HepG2 (cell line): ENCODE data around the gene DND1. TPM values are rescaled to one million over a fixed set of nuclear protein-coding genes. Genes with fewer than 3 reads are reported as not detected.

Source experiments
- HDAC6 ChIP-seq: fragments of 200-600 bp; sonication (generic); IDR thresholded peaks from 2 replicates; pipeline ENCODE4 v1.7.0; 2017; ENCODE audit warnings: mild to moderate bottlenecking, antibody characterized with exemption, low read length, low read depth
- KDM4B ChIP-seq: sonication (generic); formaldehyde crosslinking; IDR thresholded peaks from 2 replicates; pipeline ENCODE4 v1.4.0; 2020; ENCODE audit warnings: missing genetic modification reagents
- KDM5A ChIP-seq: fragments of 200-600 bp; sonication (generic); IDR thresholded peaks from 2 replicates; pipeline ENCODE4 v1.7.0; 2018; ENCODE audit warnings: antibody characterized with exemption, mild to moderate bottlenecking, low read length, borderline replicate concordance
- PAXIP1 ChIP-seq: sonication (generic); formaldehyde crosslinking; conservative IDR thresholded peaks from 2 replicates; pipeline ENCODE4 v1.4.0; 2020; ENCODE audit warnings: mild to moderate bottlenecking, missing genetic modification reagents, moderate library complexity
- ZFP36 ChIP-seq: fragments of 150-350 bp; IDR thresholded peaks from 2 replicates; pipeline ENCODE4 v1.6.1; 2018; ENCODE audit warnings: borderline replicate concordance, low read length, low read depth; ENCODE audit not compliant: partially characterized antibody
- ZFP41 ChIP-seq: sonication (generic); formaldehyde crosslinking; IDR thresholded peaks from 2 replicates; pipeline ENCODE4 v1.4.0; 2020; ENCODE audit warnings: mild to moderate bottlenecking, missing genetic modification reagents, borderline replicate concordance
- ZNF232 ChIP-seq: sonication (generic); formaldehyde crosslinking; IDR thresholded peaks from 2 replicates; pipeline ENCODE4 v1.4.0; 2020; ENCODE audit warnings: missing genetic modification reagents, borderline replicate concordance
- ZNF558 ChIP-seq: sonication (generic); formaldehyde crosslinking; IDR thresholded peaks from 2 replicates; pipeline ENCODE4 v1.9.0; 2022; ENCODE audit warnings: mild to moderate bottlenecking, missing genetic modification reagents, borderline replicate concordance
- polyA plus RNA-seq, 8 experiments: library from polyadenylated mRNA; depleted of rRNA in 3 of 8; stranded (reverse) in 7 of 8; unstranded in 1 of 8; fragments of >200 nt; fragmentation: Illumina TruSeq in 4 of 8; extraction: Trizol in 4 of 8; gene quantifications; 2 replicates each; pipeline versions ENCODE4 v1.2.1 to v1.2.3, GENCODE V29; 2011 to 2016; ENCODE audit warnings: low read depth in 4 of 8, missing spikeins in 1 of 8, mixed read lengths in 1 of 8; ENCODE audit not compliant: insufficient read depth in 1 of 8
- total RNA-seq, 5 experiments: library from RNA; depleted of rRNA; stranded (reverse); fragments of >200 nt; fragmentation: Illumina TruSeq; extraction: Trizol; gene quantifications; 2 replicates each; pipeline ENCODE4 v1.2.3, GENCODE V29; 2016; ENCODE audit warnings: low read depth in 1 of 5
- TF ChIP-seq, protein P1 (sequence below): sonication (generic); formaldehyde crosslinking; IDR thresholded peaks from one replicate; pipeline ENCODE4 v1.5.1; 2020; ENCODE audit warnings: mild to moderate bottlenecking, missing genetic modification reagents; ENCODE audit errors: not compliant biosample characterization
- TF ChIP-seq, protein P2 (sequence below): sonication (generic); formaldehyde crosslinking; IDR thresholded peaks from 2 replicates; pipeline ENCODE4 v1.9.0; 2021; ENCODE audit warnings: missing genetic modification reagents, borderline replicate concordance
- TF ChIP-seq, protein P3 (sequence below): sonication (generic); formaldehyde crosslinking; IDR thresholded peaks from 2 replicates; pipeline ENCODE4 v1.5.0; 2020; ENCODE audit warnings: mild to moderate bottlenecking, missing genetic modification reagents
- TF ChIP-seq, protein P4 (sequence below): sonication (generic); formaldehyde crosslinking; IDR thresholded peaks from 2 replicates; pipeline ENCODE4 v1.5.0; 2020; ENCODE audit warnings: missing genetic modification reagents

Gene DND1
- total and polyA plus RNA-seq, 2 of the 13 experiments (the other 11 are each of a cell fraction or from before 2014, with no cell fraction given): 0.48 to 0.55 TPM

GRCh38 chr5:140633021-140633471 is 40.3 kb downstream of the DND1 start, which contains the start of gene CD14 (continued):
- TF ChIP-seq, protein P1, sequence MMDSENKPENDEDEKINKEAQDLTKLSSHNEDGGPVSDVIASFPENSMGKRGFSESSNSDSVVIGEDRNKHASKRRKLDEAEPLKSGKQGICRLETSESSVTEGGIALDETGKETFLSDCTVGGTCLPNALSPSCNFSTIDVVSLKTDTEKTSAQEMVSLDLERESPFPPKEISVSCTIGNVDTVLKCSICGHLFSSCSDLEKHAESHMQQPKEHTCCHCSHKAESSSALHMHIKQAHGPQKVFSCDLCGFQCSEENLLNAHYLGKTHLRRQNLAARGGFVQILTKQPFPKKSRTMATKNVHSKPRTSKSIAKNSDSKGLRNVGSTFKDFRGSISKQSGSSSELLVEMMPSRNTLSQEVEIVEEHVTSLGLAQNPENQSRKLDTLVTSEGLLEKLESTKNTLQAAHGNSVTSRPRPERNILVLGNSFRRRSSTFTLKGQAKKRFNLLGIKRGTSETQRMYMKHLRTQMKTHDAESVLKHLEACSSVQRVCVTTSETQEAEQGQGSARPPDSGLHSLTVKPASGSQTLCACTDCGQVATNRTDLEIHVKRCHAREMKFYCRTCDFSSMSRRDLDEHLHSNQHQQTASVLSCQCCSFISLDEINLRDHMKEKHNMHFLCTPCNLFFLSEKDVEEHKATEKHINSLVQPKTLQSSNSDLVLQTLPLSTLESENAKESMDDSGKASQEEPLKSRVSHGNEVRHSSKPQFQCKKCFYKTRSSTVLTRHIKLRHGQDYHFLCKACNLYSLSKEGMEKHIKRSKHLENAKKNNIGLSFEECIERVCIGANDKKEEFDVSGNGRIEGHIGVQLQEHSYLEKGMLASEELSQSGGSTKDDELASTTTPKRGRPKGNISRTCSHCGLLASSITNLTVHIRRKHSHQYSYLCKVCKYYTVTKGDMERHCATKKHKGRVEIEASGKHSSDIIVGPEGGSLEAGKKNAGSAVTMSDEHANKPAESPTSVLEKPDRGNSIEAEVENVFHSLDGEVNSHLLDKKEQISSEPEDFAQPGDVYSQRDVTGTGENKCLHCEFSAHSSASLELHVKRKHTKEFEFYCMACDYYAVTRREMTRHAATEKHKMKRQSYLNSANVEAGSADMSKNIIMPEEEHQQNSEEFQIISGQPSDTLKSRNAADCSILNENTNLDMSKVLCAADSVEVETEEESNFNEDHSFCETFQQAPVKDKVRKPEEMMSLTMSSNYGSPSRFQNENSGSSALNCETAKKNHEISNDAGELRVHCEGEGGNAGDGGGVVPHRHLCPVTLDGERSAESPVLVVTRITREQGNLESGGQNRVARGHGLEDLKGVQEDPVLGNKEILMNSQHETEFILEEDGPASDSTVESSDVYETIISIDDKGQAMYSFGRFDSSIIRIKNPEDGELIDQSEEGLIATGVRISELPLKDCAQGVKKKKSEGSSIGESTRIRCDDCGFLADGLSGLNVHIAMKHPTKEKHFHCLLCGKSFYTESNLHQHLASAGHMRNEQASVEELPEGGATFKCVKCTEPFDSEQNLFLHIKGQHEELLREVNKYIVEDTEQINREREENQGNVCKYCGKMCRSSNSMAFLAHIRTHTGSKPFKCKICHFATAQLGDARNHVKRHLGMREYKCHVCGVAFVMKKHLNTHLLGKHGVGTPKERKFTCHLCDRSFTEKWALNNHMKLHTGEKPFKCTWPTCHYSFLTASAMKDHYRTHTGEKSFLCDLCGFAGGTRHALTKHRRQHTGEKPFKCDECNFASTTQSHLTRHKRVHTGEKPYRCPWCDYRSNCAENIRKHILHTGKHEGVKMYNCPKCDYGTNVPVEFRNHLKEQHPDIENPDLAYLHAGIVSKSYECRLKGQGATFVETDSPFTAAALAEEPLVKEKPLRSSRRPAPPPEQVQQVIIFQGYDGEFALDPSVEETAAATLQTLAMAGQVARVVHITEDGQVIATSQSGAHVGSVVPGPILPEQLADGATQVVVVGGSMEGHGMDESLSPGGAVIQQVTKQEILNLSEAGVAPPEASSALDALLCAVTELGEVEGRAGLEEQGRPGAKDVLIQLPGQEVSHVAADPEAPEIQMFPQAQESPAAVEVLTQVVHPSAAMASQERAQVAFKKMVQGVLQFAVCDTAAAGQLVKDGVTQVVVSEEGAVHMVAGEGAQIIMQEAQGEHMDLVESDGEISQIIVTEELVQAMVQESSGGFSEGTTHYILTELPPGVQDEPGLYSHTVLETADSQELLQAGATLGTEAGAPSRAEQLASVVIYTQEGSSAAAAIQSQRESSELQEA (CRISPR knock-in tag): no peak
- no peak for TF ChIP-seq KDM5A
- TF ChIP-seq, protein P2, sequence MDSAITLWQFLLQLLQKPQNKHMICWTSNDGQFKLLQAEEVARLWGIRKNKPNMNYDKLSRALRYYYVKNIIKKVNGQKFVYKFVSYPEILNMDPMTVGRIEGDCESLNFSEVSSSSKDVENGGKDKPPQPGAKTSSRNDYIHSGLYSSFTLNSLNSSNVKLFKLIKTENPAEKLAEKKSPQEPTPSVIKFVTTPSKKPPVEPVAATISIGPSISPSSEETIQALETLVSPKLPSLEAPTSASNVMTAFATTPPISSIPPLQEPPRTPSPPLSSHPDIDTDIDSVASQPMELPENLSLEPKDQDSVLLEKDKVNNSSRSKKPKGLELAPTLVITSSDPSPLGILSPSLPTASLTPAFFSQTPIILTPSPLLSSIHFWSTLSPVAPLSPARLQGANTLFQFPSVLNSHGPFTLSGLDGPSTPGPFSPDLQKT (CRISPR knock-in tag): no peak
- TF ChIP-seq ZFP41: no peak
- no peak for TF ChIP-seq ZFP36
- TF ChIP-seq, protein P3, sequence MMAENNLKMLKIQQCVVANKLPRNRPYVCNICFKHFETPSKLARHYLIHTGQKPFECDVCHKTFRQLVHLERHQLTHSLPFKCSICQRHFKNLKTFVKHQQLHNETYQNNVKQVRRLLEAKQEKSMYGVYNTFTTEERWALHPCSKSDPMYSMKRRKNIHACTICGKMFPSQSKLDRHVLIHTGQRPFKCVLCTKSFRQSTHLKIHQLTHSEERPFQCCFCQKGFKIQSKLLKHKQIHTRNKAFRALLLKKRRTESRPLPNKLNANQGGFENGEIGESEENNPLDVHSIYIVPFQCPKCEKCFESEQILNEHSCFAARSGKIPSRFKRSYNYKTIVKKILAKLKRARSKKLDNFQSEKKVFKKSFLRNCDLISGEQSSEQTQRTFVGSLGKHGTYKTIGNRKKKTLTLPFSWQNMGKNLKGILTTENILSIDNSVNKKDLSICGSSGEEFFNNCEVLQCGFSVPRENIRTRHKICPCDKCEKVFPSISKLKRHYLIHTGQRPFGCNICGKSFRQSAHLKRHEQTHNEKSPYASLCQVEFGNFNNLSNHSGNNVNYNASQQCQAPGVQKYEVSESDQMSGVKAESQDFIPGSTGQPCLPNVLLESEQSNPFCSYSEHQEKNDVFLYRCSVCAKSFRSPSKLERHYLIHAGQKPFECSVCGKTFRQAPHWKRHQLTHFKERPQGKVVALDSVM (CRISPR knock-in tag): no peak
- no peak for TF ChIP-seq KDM4B (CRISPR knock-in tag)
- no peak for TF ChIP-seq HDAC6
- no peak for TF ChIP-seq ZNF558
- TF ChIP-seq, protein P4, sequence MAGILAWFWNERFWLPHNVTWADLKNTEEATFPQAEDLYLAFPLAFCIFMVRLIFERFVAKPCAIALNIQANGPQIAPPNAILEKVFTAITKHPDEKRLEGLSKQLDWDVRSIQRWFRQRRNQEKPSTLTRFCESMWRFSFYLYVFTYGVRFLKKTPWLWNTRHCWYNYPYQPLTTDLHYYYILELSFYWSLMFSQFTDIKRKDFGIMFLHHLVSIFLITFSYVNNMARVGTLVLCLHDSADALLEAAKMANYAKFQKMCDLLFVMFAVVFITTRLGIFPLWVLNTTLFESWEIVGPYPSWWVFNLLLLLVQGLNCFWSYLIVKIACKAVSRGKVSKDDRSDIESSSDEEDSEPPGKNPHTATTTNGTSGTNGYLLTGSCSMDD: no peak
- peak; percentile 64 for TF ChIP-seq PAXIP1
- no peak for TF ChIP-seq ZNF232 (CRISPR knock-in tag)
